HG03135 (cell line): ENCODE results near the gene PLEKHG3.

Experiments used
- ATAC-seq: cut with Tn5 transposase; IDR thresholded peaks from one replicate; pipeline ENCODE4 v1.9.1; 2021; ENCODE audit warnings: mild to moderate bottlenecking, moderate library complexity; ENCODE audit not compliant: unreplicated experiment

The PLEKHG3 gene

GRCh38 chr14:64706119-64706592 lies 1.9 kb downstream of the PLEKHG3 start:
- ATAC-seq = no peak

GRCh38 chr14:64706593-64707193 lies 2.5 kb downstream of the PLEKHG3 start:
- ATAC-seq = no peak

- ATAC-seq = no peak
These were observed 3.4 kb downstream of the PLEKHG3 start for GRCh38 chr14:64707661-64708060.

GRCh38 chr14:64708148-64709004 lies 4.2 kb downstream of the PLEKHG3 start:
- no peak for ATAC-seq

GRCh38 chr14:64709126-64709525 lies 4.9 kb downstream of the PLEKHG3 start:
- no peak for ATAC-seq

GRCh38 chr14:64711039-64711438 lies 6.8 kb downstream of the PLEKHG3 start:
- no peak for ATAC-seq

GRCh38 chr14:64713677-64714076 lies 9.5 kb downstream of the PLEKHG3 start:
- ATAC-seq = no peak

GRCh38 chr14:64714432-64715025 lies 10.3 kb downstream of the PLEKHG3 start:
- ATAC-seq = no peak

GRCh38 chr14:64715146-64715627 lies 11.0 kb downstream of the PLEKHG3 start:
- ATAC-seq = no peak

- ATAC-seq = no peak
These were observed 11.6 kb downstream of the PLEKHG3 start for GRCh38 chr14:64715628-64716412.

GRCh38 chr14:64717870-64718269 lies 13.6 kb downstream of the PLEKHG3 start:
- no peak for ATAC-seq

GRCh38 chr14:64718762-64719161 lies 14.5 kb downstream of the PLEKHG3 start:
- ATAC-seq = no peak

GRCh38 chr14:64719601-64720000 lies 15.4 kb downstream of the PLEKHG3 start:
- ATAC-seq = no peak

- ATAC-seq = no peak
These were observed 15.9 kb downstream of the PLEKHG3 start for GRCh38 chr14:64720131-64720576.

GRCh38 chr14:64721391-64721791 lies 17.2 kb downstream of the PLEKHG3 start:
- ATAC-seq = no peak

GRCh38 chr14:64721899-64722298 lies 17.7 kb downstream of the PLEKHG3 start:
- no peak for ATAC-seq

- no peak for ATAC-seq
These were observed 18.7 kb downstream of the PLEKHG3 start for GRCh38 chr14:64722842-64723447.

GRCh38 chr14:64723691-64724577 lies 19.7 kb downstream of the PLEKHG3 start:
- no peak for ATAC-seq

GRCh38 chr14:64724578-64724930 lies 20.3 kb downstream of the PLEKHG3 start:
- no peak for ATAC-seq
